ENCODE measurements around the gene PRR16.

DNA sequence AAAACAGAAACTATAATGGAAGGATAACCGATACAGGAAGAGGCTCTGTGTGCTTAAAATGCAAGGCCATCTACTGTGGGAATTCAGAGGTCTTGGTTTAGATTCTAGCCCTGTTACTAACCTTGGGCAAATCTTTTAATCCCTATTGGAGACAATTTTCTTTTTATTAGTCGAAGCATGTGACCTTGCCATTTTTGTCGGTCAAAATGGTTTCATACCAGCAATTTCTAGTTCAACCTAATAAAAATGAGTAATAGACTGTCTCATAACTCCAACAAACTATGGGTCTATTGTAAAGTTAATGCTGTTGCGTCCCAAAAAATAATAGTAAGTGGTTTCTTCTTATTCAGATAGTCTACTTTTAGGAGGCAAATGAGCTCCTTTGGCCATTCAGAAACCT is 38.4 kb downstream of the PRR16 start:
- TF ChIP-seq POLR2A (IDR thresholded peaks at IDR 0.05; ENCODE audit: low read depth, low read length) (no peak), POLR2AphosphoS5 (IDR thresholded peaks at IDR 0.05; ENCODE audit: low read depth, low read length) (no peak), SPI1 (IDR thresholded peaks at IDR 0.05; ENCODE audit: low read depth, low read length) (no peak), POU2F2 (IDR thresholded peaks at IDR 0.05; ENCODE audit: low read depth, low read length) (no peak), TAF1 (IDR thresholded peaks at IDR 0.05; ENCODE audit: low read depth, low read length) (no peak), PAX5 (IDR thresholded peaks at IDR 0.05; ENCODE audit: insufficient read depth, low read length, severe bottlenecking) (no peak)
